HG03066 (cell line): Measurements from ENCODE around the gene ZIC1.

Source experiments
- ATAC-seq: cut with Tn5 transposase; IDR thresholded peaks from one replicate; pipeline ENCODE4 v1.9.1; 2021; ENCODE audit warnings: low read depth; ENCODE audit not compliant: unreplicated experiment

The ZIC1 gene

GRCh38 chr3:147419781-147420224, 10.6 kb downstream of the ZIC1 start:
- ATAC-seq: no peak

GRCh38 chr3:147420353-147421183, 11.4 kb downstream of the ZIC1 start:
- no peak for ATAC-seq

GRCh38 chr3:147421184-147421912, 12.2 kb downstream of the ZIC1 start:
- ATAC-seq: no peak

GRCh38 chr3:147422196-147422595, 13.0 kb downstream of the ZIC1 start:
- ATAC-seq: no peak

- ATAC-seq: no peak
Observed at GRCh38 chr3:147422601-147423536, 13.7 kb downstream of the ZIC1 start.

- ATAC-seq: no peak
Observed at GRCh38 chr3:147423537-147423797, 14.3 kb downstream of the ZIC1 start.

- no peak for ATAC-seq
Observed at GRCh38 chr3:147423798-147424580, 14.8 kb downstream of the ZIC1 start.

GRCh38 chr3:147424581-147425387, 15.6 kb downstream of the ZIC1 start:
- no peak for ATAC-seq

- no peak for ATAC-seq
Observed at GRCh38 chr3:147425388-147425850, 16.3 kb downstream of the ZIC1 start.

GRCh38 chr3:147426931-147427330, 17.8 kb downstream of the ZIC1 start:
- ATAC-seq: no peak

GRCh38 chr3:147427746-147428145, 18.6 kb downstream of the ZIC1 start:
- ATAC-seq: no peak

GRCh38 chr3:147428326-147428725, 19.2 kb downstream of the ZIC1 start:
- no peak for ATAC-seq

- no peak for ATAC-seq
Observed at GRCh38 chr3:147428754-147429153, 19.6 kb downstream of the ZIC1 start.

GRCh38 chr3:147431751-147432150, 22.6 kb downstream of the ZIC1 start:
- no peak for ATAC-seq

GRCh38 chr3:147447224-147447623, 38.1 kb downstream of the ZIC1 start:
- ATAC-seq: no peak

GRCh38 chr3:147449669-147450068, 40.5 kb downstream of the ZIC1 start:
- no peak for ATAC-seq

- no peak for ATAC-seq
Observed at GRCh38 chr3:147458995-147459704, 50.0 kb downstream of the ZIC1 start.

GRCh38 chr3:147462856-147463255, 53.7 kb downstream of the ZIC1 start:
- no peak for ATAC-seq
